Adipocyte (in vitro differentiated cells): Measurements from ENCODE around the gene MYO7B.

Experiments
- DNase-seq: peaks from one replicate; pipeline ENCODE4 v3.0.0-alpha.2; 2015; ENCODE audit warnings: low read depth
- H3K27me3 ChIP-seq: replicated peaks from 2 replicates; pipeline ENCODE4 v1.7.0; 2013; ENCODE audit warnings: mild to moderate bottlenecking, low read length, moderate library complexity; ENCODE audit not compliant: control insufficient read depth, insufficient read depth
- H3K36me3 ChIP-seq: 2 replicates; pipeline ENCODE4 v1.7.0; 2013; ENCODE audit warnings: low read length, mild to moderate bottlenecking, moderate library complexity; ENCODE audit not compliant: control insufficient read depth, insufficient read depth, severe bottlenecking
- H3K4me1 ChIP-seq: 2 replicates; pipeline ENCODE4 v1.7.0; 2013; ENCODE audit warnings: mild to moderate bottlenecking, low read length, moderate library complexity; ENCODE audit not compliant: control insufficient read depth, insufficient read depth
- H3K4me3 ChIP-seq: 2 replicates; pipeline ENCODE4 v1.7.0; 2013; ENCODE audit warnings: mild to moderate bottlenecking, low read length, moderate library complexity
- H3K9ac ChIP-seq: 2 replicates; pipeline ENCODE4 v1.7.0; 2013; ENCODE audit warnings: mild to moderate bottlenecking, low read length, moderate library complexity
- H3K9me3 ChIP-seq: 2 replicates; pipeline ENCODE4 v1.7.0; 2013; ENCODE audit warnings: mild to moderate bottlenecking, low read length, moderate library complexity; ENCODE audit not compliant: control insufficient read depth

Gene MYO7B

DNA sequence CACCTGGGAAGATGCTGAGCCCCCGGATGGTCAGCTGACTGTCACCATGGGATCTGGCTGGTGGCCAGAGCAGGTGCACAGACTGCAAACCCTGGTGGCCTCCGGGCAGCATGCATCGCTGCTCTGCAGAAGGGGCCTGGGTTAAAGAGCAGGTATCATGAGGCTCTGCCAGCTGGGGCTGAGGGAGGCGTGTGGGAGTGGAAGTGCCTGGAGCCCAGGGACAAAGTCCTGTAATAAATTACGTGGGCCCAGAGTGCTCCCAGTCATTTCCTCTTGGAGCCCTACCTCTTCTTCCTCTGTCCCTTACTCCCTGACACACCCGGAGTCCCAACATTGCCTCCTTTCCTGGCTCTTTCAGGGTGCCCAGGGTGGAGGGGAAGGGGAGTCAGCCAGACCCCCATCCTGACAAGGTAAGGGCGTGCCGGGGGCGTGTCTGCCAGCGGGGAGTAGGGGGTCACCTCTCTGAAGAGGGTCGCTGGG lies at the start of gene MYO7B:
MYO7B (plus strand) TSS at position 262 of the 480 bp plus-strand sequence. CDS start 24,040 bp downstream, outside the sequence.
- no peak for DNase-seq

DNA sequence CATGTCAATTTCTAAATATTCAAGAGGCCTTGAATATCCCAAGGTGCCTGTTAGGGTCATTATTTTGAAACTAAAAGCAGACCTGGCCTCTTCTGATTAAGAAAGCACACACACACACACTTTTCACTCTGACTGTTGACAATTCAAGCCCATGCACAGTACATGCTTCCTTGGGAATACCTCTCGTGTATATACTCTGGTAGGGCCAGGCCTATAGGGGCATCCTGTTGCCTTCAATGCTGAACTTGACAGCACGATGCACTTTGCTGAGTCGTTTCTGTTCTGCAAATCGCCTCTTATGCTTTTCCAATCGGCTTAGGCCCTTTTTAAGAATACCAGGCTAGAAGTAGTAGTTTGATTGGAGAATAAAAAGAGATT lies 49.8 kb upstream of the MYO7B start:
- H3K4me3 ChIP-seq, result no peak overlapping the region
- H3K27me3 ChIP-seq, result no peaks in the 10 kb centered on the region
- no peak for DNase-seq
- H3K36me3 ChIP-seq, result peaks cover 87% of the 10 kb centered on the region
- no peak overlapping the region for H3K9ac ChIP-seq
- H3K4me1 ChIP-seq, result peaks cover 16% of the 10 kb centered on the region
- no peaks in the 10 kb centered on the region for H3K9me3 ChIP-seq

More for the DNA sequence above, at the start of gene MYO7B:
- Histone ChIP-seq H3K27me3 (peaks cover 18% of the 10 kb centered on the region), H3K4me3 (no peak within 1 kb of the TSS), H3K9me3 (no peaks in the 10 kb centered on the region), H3K36me3 (no peaks in the 10 kb centered on the region), H3K4me1 (no peaks in the 10 kb centered on the region), H3K9ac (no peak within 1 kb of the TSS)

DNA sequence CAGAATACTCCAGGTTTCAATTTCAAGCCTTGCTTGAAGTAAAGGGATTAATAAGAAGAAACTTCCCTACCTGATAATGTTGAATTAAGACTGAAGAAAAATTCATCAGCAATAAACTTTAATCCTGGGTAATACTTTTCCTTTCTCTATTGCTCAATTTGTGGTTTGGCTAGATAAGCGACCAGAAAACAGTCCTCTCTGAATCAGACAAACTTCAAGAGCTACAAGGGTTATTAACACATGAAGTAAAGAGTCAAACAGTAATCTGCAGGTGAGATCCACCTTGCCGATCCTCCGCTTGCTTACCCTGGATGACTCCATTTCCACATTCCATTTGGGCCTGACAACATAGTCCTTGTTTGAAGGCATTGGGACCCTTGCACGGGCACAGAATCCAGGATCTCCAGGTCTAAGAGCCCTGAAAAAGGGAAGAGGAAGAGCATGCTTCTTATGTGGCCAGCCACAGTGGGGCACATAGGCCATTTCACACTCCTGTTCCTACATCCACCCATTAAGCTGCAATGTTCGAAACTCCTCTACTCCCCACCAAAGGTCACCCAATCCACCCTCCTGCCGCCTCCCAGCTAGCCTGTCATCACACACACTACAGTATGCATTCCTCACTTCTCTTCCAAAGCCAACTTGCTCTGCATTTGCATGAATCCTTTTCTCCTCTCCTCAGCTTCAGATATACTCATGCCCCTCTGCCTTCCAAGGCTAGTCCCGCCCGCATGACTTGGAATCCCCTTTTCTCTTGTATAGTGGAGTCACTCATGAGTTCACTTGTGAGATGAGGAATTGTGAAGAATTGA lies 49.0 kb upstream of the MYO7B start:
- peaks cover 87% of the 10 kb centered on the region for H3K36me3 ChIP-seq

DNA sequence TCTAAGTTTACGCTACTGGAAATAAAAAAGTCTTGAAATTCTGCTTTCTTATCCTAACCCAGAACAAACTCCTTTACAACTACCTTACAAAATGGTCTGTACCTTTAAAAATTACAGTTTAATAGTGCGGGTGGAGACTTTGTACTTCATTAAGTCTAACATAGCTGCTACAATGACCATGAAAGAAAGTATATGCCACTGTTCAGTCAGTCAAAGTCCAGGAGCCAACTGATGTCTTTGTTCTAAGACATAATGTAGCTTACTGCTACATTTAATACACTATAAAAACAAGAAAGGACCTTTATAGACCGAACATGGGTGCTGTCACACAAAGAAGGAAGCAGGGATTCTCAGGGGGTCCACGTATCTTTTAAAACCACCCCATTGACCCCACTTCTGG lies 45.2 kb upstream of the MYO7B start:
- no peaks in the 10 kb centered on the region for H3K27me3 ChIP-seq
- no peak overlapping the region for H3K9ac ChIP-seq
- peaks cover 99% of the 10 kb centered on the region for H3K36me3 ChIP-seq
- peaks cover 16% of the 10 kb centered on the region for H3K4me1 ChIP-seq
- H3K9me3 ChIP-seq, result no peaks in the 10 kb centered on the region
- H3K4me3 ChIP-seq, result no peak overlapping the region
- no peak for DNase-seq

More for the DNA sequence above, 49.0 kb upstream of the MYO7B start:
- no peak overlapping the region for H3K9ac ChIP-seq
- no peaks in the 10 kb centered on the region for H3K27me3 ChIP-seq
- H3K4me3 ChIP-seq, result no peak overlapping the region
- peak; percentile 32 for DNase-seq
- H3K4me1 ChIP-seq, result peaks cover 16% of the 10 kb centered on the region
- no peaks in the 10 kb centered on the region for H3K9me3 ChIP-seq

DNA sequence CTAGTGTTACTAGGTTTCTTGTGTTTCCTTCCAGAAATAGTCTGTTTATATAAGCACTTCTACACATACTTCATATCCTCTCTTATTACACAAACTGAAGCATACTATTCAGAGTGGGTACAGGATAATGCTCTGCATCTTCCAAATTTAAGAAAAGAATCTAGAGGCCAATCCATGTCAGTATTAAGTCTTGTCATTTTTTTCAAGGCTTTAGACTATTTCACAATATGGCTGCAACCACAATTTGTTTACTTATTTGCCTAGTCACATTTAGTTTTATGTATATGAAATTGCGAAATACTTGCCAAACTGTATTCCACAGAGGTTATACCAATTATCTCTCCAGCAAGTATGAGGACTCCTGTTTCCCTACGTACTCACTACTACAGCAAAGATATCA lies 37.1 kb upstream of the MYO7B start:
- peak; percentile 93 for DNase-seq
- Histone ChIP-seq H3K9me3 (no peaks in the 10 kb centered on the region), H3K4me1 (peaks cover 10% of the 10 kb centered on the region), H3K4me3 (no peak overlapping the region), H3K36me3 (peaks cover 97% of the 10 kb centered on the region), H3K9ac (no peak overlapping the region), H3K27me3 (no peaks in the 10 kb centered on the region)

DNA sequence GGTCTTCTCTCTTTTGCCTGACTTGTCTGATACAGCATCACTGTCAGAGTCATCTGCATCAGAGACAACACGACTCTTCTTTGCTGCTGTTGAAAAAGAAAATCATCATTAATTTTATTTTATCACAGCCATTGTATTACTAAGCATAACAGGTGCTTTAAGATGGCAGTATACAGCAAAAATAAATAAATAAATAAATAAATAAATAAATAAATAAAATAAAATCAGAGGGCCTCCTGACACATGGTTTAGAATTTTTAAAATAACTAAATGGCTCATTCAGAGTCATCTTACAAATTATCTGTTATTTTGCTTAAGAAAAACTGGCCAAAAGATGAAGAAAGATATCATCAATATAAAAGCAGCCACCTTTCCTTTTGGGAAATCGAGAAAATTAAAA lies 32.0 kb upstream of the MYO7B start:
- peaks cover 36% of the 10 kb centered on the region for H3K4me1 ChIP-seq
- H3K4me3 ChIP-seq, result no peak overlapping the region
- no peaks in the 10 kb centered on the region for H3K9me3 ChIP-seq
- H3K9ac ChIP-seq, result no peak overlapping the region
- peaks cover 68% of the 10 kb centered on the region for H3K36me3 ChIP-seq
- no peak for DNase-seq
- H3K27me3 ChIP-seq, result no peaks in the 10 kb centered on the region

DNA sequence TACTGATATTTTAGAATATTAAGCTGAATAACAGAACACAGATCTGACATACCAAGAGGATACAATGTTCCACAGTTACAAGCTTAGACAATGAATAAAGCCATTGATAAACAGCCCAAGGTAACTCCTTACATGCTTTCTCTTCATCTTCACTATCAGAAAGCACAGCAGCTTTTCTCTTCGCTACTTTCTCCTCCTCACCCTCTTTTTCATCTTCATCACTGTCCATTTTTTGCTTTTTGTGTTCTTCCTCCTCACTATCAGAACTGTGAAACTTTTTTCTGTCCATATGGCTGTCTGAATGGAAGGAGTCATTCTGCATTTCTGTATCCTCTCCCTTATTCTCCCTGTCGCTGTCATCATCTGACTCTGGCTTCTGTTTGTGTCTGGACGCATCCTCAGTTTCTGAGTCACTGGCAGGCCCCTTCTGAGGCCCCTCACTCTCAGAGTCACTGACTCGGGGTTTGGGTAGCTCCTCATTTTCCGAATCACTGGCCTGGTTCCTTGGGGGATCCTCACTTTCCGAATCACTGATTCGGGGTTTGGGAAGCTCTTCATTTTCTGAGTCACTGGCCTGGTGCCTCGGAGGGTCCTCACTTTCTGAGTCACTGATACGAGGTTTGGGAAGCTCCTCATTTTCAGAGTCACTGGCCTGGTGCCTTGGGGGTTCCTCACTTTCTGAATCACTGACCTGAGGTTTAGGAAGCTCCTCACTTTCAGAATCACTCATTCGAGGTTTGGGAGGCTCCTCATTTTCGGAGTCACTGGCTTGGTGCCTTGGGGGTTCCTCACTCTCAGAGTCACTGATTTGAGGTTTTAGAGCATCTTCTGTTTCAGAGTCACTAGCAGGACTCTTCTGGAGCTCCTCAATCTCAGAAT lies 30.7 kb upstream of the MYO7B start:
- H3K36me3 ChIP-seq, result peaks cover 57% of the 10 kb centered on the region
- DNase-seq, result peak; percentile 43
- H3K4me3 ChIP-seq, result no peak overlapping the region

DNA sequence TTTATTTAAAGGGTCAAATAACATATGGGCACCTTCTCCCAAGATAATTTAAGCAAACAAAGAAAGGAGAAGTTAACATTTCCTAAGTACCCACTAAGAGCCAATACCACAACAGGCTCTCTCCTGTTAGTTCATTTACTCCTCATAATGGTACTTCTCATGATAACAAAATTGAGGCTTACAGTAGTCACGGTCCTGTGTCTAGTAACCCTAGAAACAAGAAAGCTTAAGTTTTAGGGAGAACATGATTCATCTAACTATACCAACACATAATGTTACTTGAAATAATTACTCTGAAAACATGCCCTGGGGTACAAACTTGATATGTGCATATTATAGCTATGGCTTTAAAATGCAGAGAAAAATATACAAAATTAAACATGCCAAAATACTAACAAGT lies 29.0 kb upstream of the MYO7B start:
- H3K36me3 ChIP-seq, result peaks cover 44% of the 10 kb centered on the region
- no peak overlapping the region for H3K9ac ChIP-seq
- no peak overlapping the region for H3K4me3 ChIP-seq

More for the DNA sequence above, 30.7 kb upstream of the MYO7B start:
- Histone ChIP-seq H3K9ac (no peak overlapping the region), H3K27me3 (no peaks in the 10 kb centered on the region), H3K9me3 (no peaks in the 10 kb centered on the region), H3K4me1 (peaks cover 41% of the 10 kb centered on the region)

DNA sequence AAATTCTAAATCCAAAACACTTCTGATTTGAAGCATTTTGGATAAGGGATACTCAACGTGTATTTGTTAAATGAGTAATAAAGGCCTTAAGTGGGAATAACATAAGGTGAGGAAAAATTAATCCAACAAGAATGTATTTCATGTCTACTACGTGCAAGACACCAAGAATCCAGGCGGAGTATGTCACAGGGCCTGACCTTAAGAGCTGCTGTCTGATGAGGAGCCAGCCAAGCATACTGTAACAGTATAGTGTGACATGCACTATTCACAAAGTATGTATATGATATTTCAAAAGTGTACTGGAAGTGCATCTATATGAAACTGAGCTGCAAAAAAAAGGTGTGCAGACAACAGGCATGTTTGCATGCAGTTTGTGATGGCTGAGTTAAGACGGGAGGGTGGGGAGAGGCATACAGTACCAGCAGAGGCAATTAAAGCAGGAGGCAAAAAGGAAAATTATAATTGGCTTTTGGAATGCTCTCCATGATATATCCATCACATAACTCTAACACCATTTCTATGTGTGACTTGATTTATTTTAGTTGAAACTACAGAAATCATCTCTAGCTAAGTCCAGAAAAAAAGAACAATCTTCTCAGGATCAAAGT lies 27.4 kb upstream of the MYO7B start:
- H3K36me3 ChIP-seq, result peaks cover 28% of the 10 kb centered on the region
- H3K4me3 ChIP-seq, result peak overlapping the region; percentile 42
- no peaks in the 10 kb centered on the region for H3K27me3 ChIP-seq
- H3K9me3 ChIP-seq, result no peaks in the 10 kb centered on the region
- peak; percentile 45 for DNase-seq
- peaks cover 50% of the 10 kb centered on the region for H3K4me1 ChIP-seq
- H3K9ac ChIP-seq, result no peak overlapping the region

More for the DNA sequence above, 29.0 kb upstream of the MYO7B start:
- H3K9me3 ChIP-seq, result no peaks in the 10 kb centered on the region
- H3K4me1 ChIP-seq, result peaks cover 50% of the 10 kb centered on the region
- DNase-seq, result peak; percentile 52
- no peaks in the 10 kb centered on the region for H3K27me3 ChIP-seq

DNA sequence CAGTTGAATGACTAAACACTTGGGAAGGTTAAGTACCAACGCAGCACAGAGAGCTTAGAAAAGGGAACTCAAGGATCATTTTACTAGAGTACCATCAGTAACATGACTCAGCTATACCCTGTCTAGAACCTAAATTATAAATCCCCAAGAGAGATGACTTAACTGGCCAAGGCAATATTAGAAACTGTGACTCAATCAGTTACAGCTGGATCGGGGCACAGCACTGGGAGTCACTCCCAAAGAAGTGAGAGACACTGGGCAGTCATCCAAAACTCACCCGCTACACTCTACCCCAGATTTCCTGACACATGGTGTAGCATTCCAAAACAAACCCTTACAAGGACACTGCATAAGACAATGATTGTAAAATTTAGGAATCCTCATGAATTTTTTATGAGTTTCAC lies 26.9 kb upstream of the MYO7B start:
- Histone ChIP-seq H3K9me3 (no peaks in the 10 kb centered on the region), H3K4me3 (peak overlapping the region; percentile 69), H3K36me3 (peaks cover 24% of the 10 kb centered on the region), H3K4me1 (peaks cover 50% of the 10 kb centered on the region), H3K27me3 (no peaks in the 10 kb centered on the region), H3K9ac (peak overlapping the region; percentile 74)
- DNase-seq, result peak; percentile 99

DNA sequence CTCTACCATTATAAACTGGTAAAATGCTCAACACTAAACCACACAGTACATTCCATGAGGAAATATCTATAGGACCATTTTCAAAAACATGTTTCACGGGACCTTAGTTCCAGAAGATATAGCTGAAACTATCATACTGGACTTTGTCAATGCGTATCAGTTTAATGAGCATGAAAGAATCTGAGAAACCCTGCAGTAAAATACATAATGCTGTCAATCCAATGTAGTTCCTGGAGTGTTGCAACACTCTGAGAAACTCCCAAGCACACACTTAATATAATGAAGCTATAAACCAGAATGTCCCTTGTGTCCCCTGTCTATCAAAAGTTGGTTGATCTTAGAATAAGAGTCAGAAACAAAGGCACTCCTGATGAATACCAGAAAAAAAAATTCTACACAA lies 25.4 kb upstream of the MYO7B start:
- no peak overlapping the region for H3K4me3 ChIP-seq
- peaks cover 21% of the 10 kb centered on the region for H3K36me3 ChIP-seq
- H3K4me1 ChIP-seq, result peaks cover 48% of the 10 kb centered on the region
- H3K9me3 ChIP-seq, result no peaks in the 10 kb centered on the region
- H3K9ac ChIP-seq, result no peak overlapping the region
- peak; percentile 35 for DNase-seq
- no peaks in the 10 kb centered on the region for H3K27me3 ChIP-seq
